Stimulated activated CD4-positive, alpha-beta T cell treated with anti-CD3 and anti-CD28 coated beads, TNF-alpha, amount 100 ng/mL, for 24 hours (primary cell): ENCODE measurements around the gene GIPC3.

ENCODE experiments used
- DNase-seq, 3 experiments: peaks; one replicate each; pipeline ENCODE4 v3.0.0-alpha.2; 2020; ENCODE audit warnings: low read depth in 3 of 3

The GIPC3 gene

GRCh38 chr19:3585301-3586126, at the start of gene GIPC3:
Gene GIPC3, plus strand, starts transcription at chr19:3585478. Its CDS starts 120 bp downstream, at chr19:3585598.
- DNase-seq: no peak

GRCh38 chr19:3535563-3535965, 49.7 kb upstream of the GIPC3 start:
- no peak for DNase-seq

- DNase-seq: no peak
These were observed 49.3 kb upstream of the GIPC3 start for GRCh38 chr19:3535981-3536380.

- no peak for DNase-seq
These were observed 48.7 kb upstream of the GIPC3 start for GRCh38 chr19:3536429-3537100.

GRCh38 chr19:3537101-3537437, 48.2 kb upstream of the GIPC3 start:
- no peak for DNase-seq

GRCh38 chr19:3537438-3538240, 47.6 kb upstream of the GIPC3 start:
- no peak for DNase-seq

- no peak for DNase-seq
These were observed 46.9 kb upstream of the GIPC3 start for GRCh38 chr19:3538258-3538929.

GRCh38 chr19:3538965-3539755, 46.1 kb upstream of the GIPC3 start, which contains the start of gene TEKTIP1:
Gene TEKTIP1, plus strand, starts transcription at chr19:3539174. Its CDS starts 4 bp downstream, at chr19:3539178.
- DNase-seq: no peak

- no peak for DNase-seq
These were observed 45.5 kb upstream of the GIPC3 start for GRCh38 chr19:3539756-3540118.

GRCh38 chr19:3543150-3544057, 41.9 kb upstream of the GIPC3 start:
- no peak for DNase-seq

GRCh38 chr19:3544058-3544376, 41.3 kb upstream of the GIPC3 start:
- no peak for DNase-seq

GRCh38 chr19:3544742-3545668, 40.3 kb upstream of the GIPC3 start:
- DNase-seq: peak; percentile 55 to 80 (median 62)

GRCh38 chr19:3545669-3546034, 39.6 kb upstream of the GIPC3 start:
- DNase-seq: no peak

- DNase-seq: no peak
These were observed 39.2 kb upstream of the GIPC3 start for GRCh38 chr19:3546119-3546518.

GRCh38 chr19:3547301-3547731, 38.0 kb upstream of the GIPC3 start:
- peak in 1 of 3 experiments; percentile 29 for DNase-seq

- no peak for DNase-seq
These were observed 37.5 kb upstream of the GIPC3 start for GRCh38 chr19:3547767-3548282.

- DNase-seq: no peak
These were observed 36.7 kb upstream of the GIPC3 start for GRCh38 chr19:3548606-3549005.

- DNase-seq: no peak
These were observed 35.5 kb upstream of the GIPC3 start for GRCh38 chr19:3549816-3550215.
